ENCODE results near the gene C1orf53. TPM values are rescaled to one million over a fixed set of nuclear protein-coding genes. Genes with fewer than 3 reads are reported as not detected.

C1orf53 gene
- total RNA-seq, 1 experiment from 2014 or later = 1.4 TPM

- H3K56ac ChIP-seq (ENCODE audit: insufficient read length, low read depth, low read length) = no peak overlapping the region
- no peak overlapping the region for H2BK15ac ChIP-seq (ENCODE audit: low read depth, low read length)
- no peak overlapping the region for H3K23ac ChIP-seq (ENCODE audit: insufficient read length, low read depth, low read length)
- no peak overlapping the region for H2BK5ac ChIP-seq (ENCODE audit: insufficient read length, low read length)
- no peaks in the 10 kb centered on the region for H3K79me1 ChIP-seq (ENCODE audit: insufficient read depth, low read depth, low read length, poor library complexity, severe bottlenecking)
- H3K4me1 ChIP-seq (ENCODE audit: insufficient read depth, low read length) = no peaks in the 10 kb centered on the region
- no peak overlapping the region for H3K9ac ChIP-seq (ENCODE audit: extremely low read depth, insufficient read length, low read length)
- WGBS (ENCODE audit: extremely low coverage, insufficient read length, low lambda C conversion rate) = no CpG with 5 or more reads among the region's 8 CpGs
- no peak overlapping the region for H3K4ac ChIP-seq (ENCODE audit: low read depth, low read length)
- H4K91ac ChIP-seq (ENCODE audit: insufficient read length, low read depth, low read length) = no peak overlapping the region
- H2BK12ac ChIP-seq (ENCODE audit: insufficient read length, low read depth, low read length) = no peak overlapping the region
- no peak overlapping the region for H2BK20ac ChIP-seq (ENCODE audit: low read depth, low read length, poor library complexity, severe bottlenecking)
- peaks cover 52% of the 10 kb centered on the region for H3K27me3 Mint-ChIP-seq (ENCODE audit: low read depth)
- H3K9me3 ChIP-seq (ENCODE audit: control insufficient read depth, low read depth, low read length) = no peaks in the 10 kb centered on the region
- H4K20me1 ChIP-seq (ENCODE audit: control insufficient read depth, insufficient read depth, insufficient read length) = no peaks in the 10 kb centered on the region
- no peak overlapping the region for H3K4me3 Mint-ChIP-seq
- no peaks in the 10 kb centered on the region for H3K36me3 Mint-ChIP-seq (ENCODE audit: insufficient read depth in 1 of 3, low read depth in 3 of 3)
- no peak overlapping the region for H3K27ac Mint-ChIP-seq
- H4K8ac ChIP-seq (replicated peaks; ENCODE audit: insufficient read length, low read depth, low read length) = no peak overlapping the region
- no peak overlapping the region for H4K5ac ChIP-seq (ENCODE audit: insufficient read length, low read depth, low read length)
- no peak overlapping the region for H3K27ac ChIP-seq (ENCODE audit: insufficient read length, low read depth, low read length)
- no peak overlapping the region for H2BK120ac ChIP-seq (ENCODE audit: low read depth, low read length, poor library complexity, severe bottlenecking)
- H2AFZ ChIP-seq (ENCODE audit: low read length) = no peak overlapping the region
- DNase-seq = no peak
- no peaks in the 10 kb centered on the region for H3K23me2 ChIP-seq (ENCODE audit: insufficient read length, low read depth, low read length, poor library complexity, severe bottlenecking)
- no peaks in the 10 kb centered on the region for H3K27me3 ChIP-seq (ENCODE audit: insufficient read depth, low read length)
- H3K4me2 ChIP-seq (ENCODE audit: insufficient read depth, insufficient read length, low read length) = no peak overlapping the region
- H3K14ac ChIP-seq (ENCODE audit: insufficient read depth, low read length) = no peak overlapping the region
- no peak overlapping the region for H2AK5ac ChIP-seq (ENCODE audit: insufficient read length, low read length)
- no peaks in the 10 kb centered on the region for H3K9me3 Mint-ChIP-seq
- no peak overlapping the region for H3T11ph ChIP-seq (ENCODE audit: low read length)
- no peak overlapping the region for H3K18ac ChIP-seq (ENCODE audit: insufficient read length, low read depth, low read length)
- no peaks in the 10 kb centered on the region for H3K79me2 ChIP-seq (ENCODE audit: insufficient read depth, low read length)
- no peak for TF ChIP-seq CTCF (conservative IDR thresholded peaks at IDR 0.05)
- peaks cover 8 to 11% of the 10 kb centered on the region in 2 experiments; a peak in 3 of 4 replicates for H3K4me1 Mint-ChIP-seq
Observed at GRCh38 chr1:197927908-197928665, 25.7 kb downstream of the C1orf53 start.
